ENCODE data around the gene HDAC1.

DNA sequence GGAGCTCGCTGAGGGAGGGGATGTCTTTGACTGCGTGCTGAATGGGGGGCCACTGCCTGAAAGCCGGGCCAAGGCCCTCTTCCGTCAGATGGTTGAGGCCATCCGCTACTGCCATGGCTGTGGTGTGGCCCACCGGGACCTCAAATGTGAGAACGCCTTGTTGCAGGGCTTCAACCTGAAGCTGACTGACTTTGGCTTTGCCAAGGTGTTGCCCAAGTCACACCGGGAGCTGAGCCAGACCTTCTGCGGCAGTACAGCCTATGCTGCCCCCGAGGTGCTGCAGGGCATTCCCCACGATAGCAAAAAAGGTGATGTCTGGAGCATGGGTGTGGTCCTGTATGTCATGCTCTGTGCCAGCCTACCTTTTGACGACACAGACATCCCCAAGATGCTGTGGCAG lies 71.8 kb downstream of the HDAC1 start:
- TF ChIP-seq, protein P1, sequence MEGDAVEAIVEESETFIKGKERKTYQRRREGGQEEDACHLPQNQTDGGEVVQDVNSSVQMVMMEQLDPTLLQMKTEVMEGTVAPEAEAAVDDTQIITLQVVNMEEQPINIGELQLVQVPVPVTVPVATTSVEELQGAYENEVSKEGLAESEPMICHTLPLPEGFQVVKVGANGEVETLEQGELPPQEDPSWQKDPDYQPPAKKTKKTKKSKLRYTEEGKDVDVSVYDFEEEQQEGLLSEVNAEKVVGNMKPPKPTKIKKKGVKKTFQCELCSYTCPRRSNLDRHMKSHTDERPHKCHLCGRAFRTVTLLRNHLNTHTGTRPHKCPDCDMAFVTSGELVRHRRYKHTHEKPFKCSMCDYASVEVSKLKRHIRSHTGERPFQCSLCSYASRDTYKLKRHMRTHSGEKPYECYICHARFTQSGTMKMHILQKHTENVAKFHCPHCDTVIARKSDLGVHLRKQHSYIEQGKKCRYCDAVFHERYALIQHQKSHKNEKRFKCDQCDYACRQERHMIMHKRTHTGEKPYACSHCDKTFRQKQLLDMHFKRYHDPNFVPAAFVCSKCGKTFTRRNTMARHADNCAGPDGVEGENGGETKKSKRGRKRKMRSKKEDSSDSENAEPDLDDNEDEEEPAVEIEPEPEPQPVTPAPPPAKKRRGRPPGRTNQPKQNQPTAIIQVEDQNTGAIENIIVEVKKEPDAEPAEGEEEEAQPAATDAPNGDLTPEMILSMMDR (conservative IDR thresholded peaks at IDR 0.05 in 1 of 2, IDR thresholded peaks at IDR 0.05 in 1 of 2; ENCODE audit: extremely low read depth in 1 of 2, insufficient read depth in 1 of 2, low read depth in 1 of 2, low read length in 2 of 2), result no peak
- no peak for TF ChIP-seq EZH2 (IDR thresholded peaks at IDR 0.05; ENCODE audit: borderline replicate concordance, low read length)
